ENCODE measurements around the gene C1orf185. TPM values are rescaled to one million over a fixed set of nuclear protein-coding genes. Genes with fewer than 3 reads are reported as not detected.

Gene C1orf185
- total and polyA plus RNA-seq, 4 donors, result not detected

DNA sequence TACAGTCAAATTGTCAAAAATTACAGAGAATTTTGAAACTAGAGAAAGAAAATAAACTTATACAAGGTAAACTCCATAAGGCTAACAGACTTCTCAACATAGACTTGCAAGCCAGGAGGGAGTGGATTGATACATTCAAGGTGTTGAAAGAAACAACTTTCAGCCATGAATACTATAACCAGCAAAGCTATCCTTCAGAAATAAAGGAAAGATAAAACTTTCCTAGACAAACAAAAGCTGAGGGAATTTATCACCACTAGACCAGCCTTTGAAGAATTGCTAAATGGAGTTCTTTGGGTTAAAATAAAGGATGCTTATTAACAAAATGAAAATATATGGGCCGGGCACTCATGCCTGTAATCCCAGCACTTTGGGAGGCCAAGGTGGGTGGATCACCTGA lies 52.7 kb downstream of the C1orf185 start:
- Histone ChIP-seq H3K36me3 (ENCODE audit: control insufficient read depth in 4 of 4, insufficient read depth in 3 of 4, low read depth in 1 of 4, low read length in 3 of 4) (no peaks in the 10 kb centered on the region), H3K4me1 (ENCODE audit: control insufficient read depth in 4 of 4, insufficient read depth in 4 of 4, low read length in 3 of 4) (no peaks in the 10 kb centered on the region), H3K9me3 (ENCODE audit: control insufficient read depth in 4 of 4, low read length in 3 of 4) (peaks cover 0 to 15% (median 5%) of the 10 kb centered on the region in 4 donors), H3K4me3 (ENCODE audit: low read depth in 1 of 3, low read length in 3 of 3) (no peak overlapping the region), H3K27me3 (ENCODE audit: control insufficient read depth in 4 of 4, insufficient read depth in 4 of 4, low read length in 3 of 4) (no peaks in the 10 kb centered on the region), H3K9ac (ENCODE audit: low read depth in 1 of 2, low read length in 2 of 2) (no peak overlapping the region), H3K27ac (ENCODE audit: low read depth in 1 of 2, low read length in 2 of 2) (no peak overlapping the region)
- TF ChIP-seq GABPA (IDR thresholded peaks at IDR 0.05 in 1 of 2, conservative IDR thresholded peaks at IDR 0.05 in 1 of 2) (no peak), FOXA1 (IDR thresholded peaks at IDR 0.05) (no peak), RAD21 (IDR thresholded peaks at IDR 0.05) (no peak)
- WGBS, result 95% methylated on average over 1 of the region's 1 CpG
- no peak for DNase-seq (ENCODE audit: low spot score)

DNA sequence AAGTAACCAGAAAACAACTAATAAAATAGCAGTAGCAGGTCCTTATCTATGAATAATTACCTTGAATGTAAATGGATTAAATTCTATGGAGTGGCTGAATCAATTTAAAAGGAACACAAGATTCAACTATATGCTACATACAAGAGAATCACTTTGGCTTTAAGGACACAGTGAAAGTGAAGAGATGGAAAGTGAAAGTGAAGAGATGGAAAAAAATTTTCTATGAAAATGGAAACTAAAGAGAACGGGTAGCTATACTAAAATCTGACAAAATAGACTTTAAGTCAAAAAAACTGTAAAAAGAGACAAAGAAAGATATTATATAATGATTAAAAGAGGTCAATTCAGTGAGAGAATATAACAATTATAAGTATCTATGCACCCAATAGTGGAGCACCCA lies 54.7 kb downstream of the C1orf185 start:
- no peaks in the 10 kb centered on the region for H3K4me1 ChIP-seq (ENCODE audit: control insufficient read depth in 4 of 4, insufficient read depth in 4 of 4, low read length in 3 of 4)
- H3K27me3 ChIP-seq (ENCODE audit: control insufficient read depth in 4 of 4, insufficient read depth in 4 of 4, low read length in 3 of 4), result no peaks in the 10 kb centered on the region
- H3K4me3 ChIP-seq (ENCODE audit: low read depth in 1 of 3, low read length in 3 of 3), result no peak overlapping the region
- no peaks in the 10 kb centered on the region for H3K36me3 ChIP-seq (ENCODE audit: control insufficient read depth in 4 of 4, insufficient read depth in 3 of 4, low read depth in 1 of 4, low read length in 3 of 4)
- H3K27ac ChIP-seq (ENCODE audit: low read depth in 1 of 2, low read length in 2 of 2), result no peak overlapping the region
- H3K9ac ChIP-seq (ENCODE audit: low read depth in 1 of 2, low read length in 2 of 2), result no peak overlapping the region
- DNase-seq (ENCODE audit: low spot score), result no peak
- peaks cover 0 to 15% (median 5%) of the 10 kb centered on the region in 4 donors for H3K9me3 ChIP-seq (ENCODE audit: control insufficient read depth in 4 of 4, low read length in 3 of 4)
- 59% methylated on average over 1 of the region's 1 CpG for WGBS
- no peak for TF ChIP-seq YY1 (IDR thresholded peaks at IDR 0.05)

DNA sequence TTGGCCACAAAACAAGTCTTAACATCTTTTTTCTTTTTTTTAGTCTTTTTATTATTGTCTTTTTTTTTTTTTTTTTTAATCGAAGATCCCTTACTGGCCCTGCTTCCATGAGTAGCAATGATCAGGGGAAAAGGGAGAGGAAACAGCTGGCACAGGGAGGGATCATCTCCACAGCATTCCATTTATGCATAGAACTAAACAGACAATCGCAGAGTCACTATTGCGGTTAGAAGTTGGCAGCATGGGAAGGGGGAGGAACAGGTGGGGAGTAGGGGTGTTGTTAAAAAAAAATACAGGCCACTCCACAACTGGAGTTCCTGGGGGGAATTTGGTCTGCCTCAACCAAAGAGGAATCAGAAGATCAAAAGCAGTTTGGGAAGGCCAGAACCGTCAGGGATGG lies 55.4 kb downstream of the C1orf185 start:
- no peak overlapping the region for H3K27ac ChIP-seq (ENCODE audit: low read depth in 1 of 2, low read length in 2 of 2)
- TF ChIP-seq FOXA2 (IDR thresholded peaks at IDR 0.05), result no peak
- TF ChIP-seq, protein P1, sequence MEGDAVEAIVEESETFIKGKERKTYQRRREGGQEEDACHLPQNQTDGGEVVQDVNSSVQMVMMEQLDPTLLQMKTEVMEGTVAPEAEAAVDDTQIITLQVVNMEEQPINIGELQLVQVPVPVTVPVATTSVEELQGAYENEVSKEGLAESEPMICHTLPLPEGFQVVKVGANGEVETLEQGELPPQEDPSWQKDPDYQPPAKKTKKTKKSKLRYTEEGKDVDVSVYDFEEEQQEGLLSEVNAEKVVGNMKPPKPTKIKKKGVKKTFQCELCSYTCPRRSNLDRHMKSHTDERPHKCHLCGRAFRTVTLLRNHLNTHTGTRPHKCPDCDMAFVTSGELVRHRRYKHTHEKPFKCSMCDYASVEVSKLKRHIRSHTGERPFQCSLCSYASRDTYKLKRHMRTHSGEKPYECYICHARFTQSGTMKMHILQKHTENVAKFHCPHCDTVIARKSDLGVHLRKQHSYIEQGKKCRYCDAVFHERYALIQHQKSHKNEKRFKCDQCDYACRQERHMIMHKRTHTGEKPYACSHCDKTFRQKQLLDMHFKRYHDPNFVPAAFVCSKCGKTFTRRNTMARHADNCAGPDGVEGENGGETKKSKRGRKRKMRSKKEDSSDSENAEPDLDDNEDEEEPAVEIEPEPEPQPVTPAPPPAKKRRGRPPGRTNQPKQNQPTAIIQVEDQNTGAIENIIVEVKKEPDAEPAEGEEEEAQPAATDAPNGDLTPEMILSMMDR (IDR thresholded peaks at IDR 0.05; ENCODE audit: low read depth, low read length, missing input control), result no peak
- TF ChIP-seq NR2F2 (IDR thresholded peaks at IDR 0.05), result no peak
- no peak for TF ChIP-seq JUND (IDR thresholded peaks at IDR 0.05)
- TF ChIP-seq, protein P2, sequence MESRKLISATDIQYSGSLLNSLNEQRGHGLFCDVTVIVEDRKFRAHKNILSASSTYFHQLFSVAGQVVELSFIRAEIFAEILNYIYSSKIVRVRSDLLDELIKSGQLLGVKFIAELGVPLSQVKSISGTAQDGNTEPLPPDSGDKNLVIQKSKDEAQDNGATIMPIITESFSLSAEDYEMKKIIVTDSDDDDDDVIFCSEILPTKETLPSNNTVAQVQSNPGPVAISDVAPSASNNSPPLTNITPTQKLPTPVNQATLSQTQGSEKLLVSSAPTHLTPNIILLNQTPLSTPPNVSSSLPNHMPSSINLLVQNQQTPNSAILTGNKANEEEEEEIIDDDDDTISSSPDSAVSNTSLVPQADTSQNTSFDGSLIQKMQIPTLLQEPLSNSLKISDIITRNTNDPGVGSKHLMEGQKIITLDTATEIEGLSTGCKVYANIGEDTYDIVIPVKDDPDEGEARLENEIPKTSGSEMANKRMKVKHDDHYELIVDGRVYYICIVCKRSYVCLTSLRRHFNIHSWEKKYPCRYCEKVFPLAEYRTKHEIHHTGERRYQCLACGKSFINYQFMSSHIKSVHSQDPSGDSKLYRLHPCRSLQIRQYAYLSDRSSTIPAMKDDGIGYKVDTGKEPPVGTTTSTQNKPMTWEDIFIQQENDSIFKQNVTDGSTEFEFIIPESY (IDR thresholded peaks at IDR 0.05), result no peak
- no peak for TF ChIP-seq FOXA1 (IDR thresholded peaks at IDR 0.05)
- no peak for TF ChIP-seq RAD21 (IDR thresholded peaks at IDR 0.05)
- TF ChIP-seq, protein P3, sequence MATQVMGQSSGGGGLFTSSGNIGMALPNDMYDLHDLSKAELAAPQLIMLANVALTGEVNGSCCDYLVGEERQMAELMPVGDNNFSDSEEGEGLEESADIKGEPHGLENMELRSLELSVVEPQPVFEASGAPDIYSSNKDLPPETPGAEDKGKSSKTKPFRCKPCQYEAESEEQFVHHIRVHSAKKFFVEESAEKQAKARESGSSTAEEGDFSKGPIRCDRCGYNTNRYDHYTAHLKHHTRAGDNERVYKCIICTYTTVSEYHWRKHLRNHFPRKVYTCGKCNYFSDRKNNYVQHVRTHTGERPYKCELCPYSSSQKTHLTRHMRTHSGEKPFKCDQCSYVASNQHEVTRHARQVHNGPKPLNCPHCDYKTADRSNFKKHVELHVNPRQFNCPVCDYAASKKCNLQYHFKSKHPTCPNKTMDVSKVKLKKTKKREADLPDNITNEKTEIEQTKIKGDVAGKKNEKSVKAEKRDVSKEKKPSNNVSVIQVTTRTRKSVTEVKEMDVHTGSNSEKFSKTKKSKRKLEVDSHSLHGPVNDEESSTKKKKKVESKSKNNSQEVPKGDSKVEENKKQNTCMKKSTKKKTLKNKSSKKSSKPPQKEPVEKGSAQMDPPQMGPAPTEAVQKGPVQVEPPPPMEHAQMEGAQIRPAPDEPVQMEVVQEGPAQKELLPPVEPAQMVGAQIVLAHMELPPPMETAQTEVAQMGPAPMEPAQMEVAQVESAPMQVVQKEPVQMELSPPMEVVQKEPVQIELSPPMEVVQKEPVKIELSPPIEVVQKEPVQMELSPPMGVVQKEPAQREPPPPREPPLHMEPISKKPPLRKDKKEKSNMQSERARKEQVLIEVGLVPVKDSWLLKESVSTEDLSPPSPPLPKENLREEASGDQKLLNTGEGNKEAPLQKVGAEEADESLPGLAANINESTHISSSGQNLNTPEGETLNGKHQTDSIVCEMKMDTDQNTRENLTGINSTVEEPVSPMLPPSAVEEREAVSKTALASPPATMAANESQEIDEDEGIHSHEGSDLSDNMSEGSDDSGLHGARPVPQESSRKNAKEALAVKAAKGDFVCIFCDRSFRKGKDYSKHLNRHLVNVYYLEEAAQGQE (IDR thresholded peaks at IDR 0.05), result no peak
- TF ChIP-seq HNF4A (conservative IDR thresholded peaks at IDR 0.05), result no peak
- TF ChIP-seq YY1 (IDR thresholded peaks at IDR 0.05), result no peak
- no peak for TF ChIP-seq EGR1 (IDR thresholded peaks at IDR 0.05; ENCODE audit: low read depth in 2 of 2)
- TF ChIP-seq, protein P4, sequence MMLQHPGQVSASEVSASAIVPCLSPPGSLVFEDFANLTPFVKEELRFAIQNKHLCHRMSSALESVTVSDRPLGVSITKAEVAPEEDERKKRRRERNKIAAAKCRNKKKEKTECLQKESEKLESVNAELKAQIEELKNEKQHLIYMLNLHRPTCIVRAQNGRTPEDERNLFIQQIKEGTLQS (IDR thresholded peaks at IDR 0.05), result no peak
- TF ChIP-seq, protein P5, sequence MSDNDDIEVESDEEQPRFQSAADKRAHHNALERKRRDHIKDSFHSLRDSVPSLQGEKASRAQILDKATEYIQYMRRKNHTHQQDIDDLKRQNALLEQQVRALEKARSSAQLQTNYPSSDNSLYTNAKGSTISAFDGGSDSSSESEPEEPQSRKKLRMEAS (IDR thresholded peaks at IDR 0.05), result no peak
- no peak for TF ChIP-seq SP1 (IDR thresholded peaks at IDR 0.05)
- no peak for TF ChIP-seq RXRA (IDR thresholded peaks at IDR 0.05)
- no peak for TF ChIP-seq HNF4G (IDR thresholded peaks at IDR 0.05)
- no peak for TF ChIP-seq GABPA (IDR thresholded peaks at IDR 0.05 in 1 of 2, conservative IDR thresholded peaks at IDR 0.05 in 1 of 2)
- H3K27me3 ChIP-seq (ENCODE audit: control insufficient read depth in 4 of 4, insufficient read depth in 4 of 4, low read length in 3 of 4), result no peaks in the 10 kb centered on the region
- no peaks in the 10 kb centered on the region for H3K4me1 ChIP-seq (ENCODE audit: control insufficient read depth in 4 of 4, insufficient read depth in 4 of 4, low read length in 3 of 4)
- 76% methylated on average over 4 of the region's 4 CpGs for WGBS
- H3K36me3 ChIP-seq (ENCODE audit: control insufficient read depth in 4 of 4, insufficient read depth in 3 of 4, low read depth in 1 of 4, low read length in 3 of 4), result no peaks in the 10 kb centered on the region
- no peak overlapping the region for H3K9ac ChIP-seq (ENCODE audit: low read depth in 1 of 2, low read length in 2 of 2)
- no peak overlapping the region for H3K4me3 ChIP-seq (ENCODE audit: low read depth in 1 of 3, low read length in 3 of 3)
- no peak for DNase-seq (ENCODE audit: low spot score)
- H3K9me3 ChIP-seq (ENCODE audit: control insufficient read depth in 4 of 4, low read length in 3 of 4), result peaks cover 0 to 15% (median 5%) of the 10 kb centered on the region in 4 donors
